Stomach (tissue), 9 donors: ENCODE results near the gene CDC34. TPM values are rescaled to one million over a fixed set of nuclear protein-coding genes. Genes with fewer than 3 reads are reported as not detected.

ENCODE experiments used
- DNase-seq, 2 donors: peaks; one replicate each; pipeline versions ENCODE4 v3.0.0 to v3.0.0-alpha.2; 2013 to 2019
- H3K27ac ChIP-seq, 5 donors: fragments of 200-600 bp in 4 of 5; sonication (generic) in 4 of 5; one replicate each; pipeline ENCODE4 v1.5.1; 2013 to 2019; ENCODE audit warnings: mild to moderate bottlenecking in 1 of 5, moderate library complexity in 1 of 5
- H3K27me3 ChIP-seq, 3 donors: fragments of 200-600 bp; sonication (generic); one replicate each; pipeline ENCODE4 v1.5.1; 2017 to 2019; ENCODE audit warnings: mixed run types in 1 of 3
- H3K36me3 ChIP-seq, 4 donors: fragments of 200-600 bp; sonication (generic); 1 replicate in 3 of 4; 2 replicates in 1 of 4; pipeline ENCODE4 v1.5.1; 2016 to 2019
- H3K4me1 ChIP-seq, 4 donors: fragments of 200-600 bp; sonication (generic); one replicate each; pipeline ENCODE4 v1.5.1; 2016 to 2019
- H3K4me3 ChIP-seq, 4 donors: fragments of 200-600 bp; sonication (generic) in 3 of 4; one replicate each; pipeline ENCODE4 v1.5.1; 2016 to 2019; ENCODE audit warnings: mild to moderate bottlenecking in 1 of 4
- H3K9me3 ChIP-seq, 4 donors: fragments of 200-600 bp; sonication (generic); one replicate each; pipeline ENCODE4 v1.5.1; 2016 to 2019
- EP300 ChIP-seq: sonication (generic); formaldehyde crosslinking; IDR thresholded peaks from one replicate; pipeline ENCODE4 v1.6.1; 2017; ENCODE audit warnings: antibody characterized with exemption
- POLR2A ChIP-seq, 4 donors: fragments of 450-650 bp; IDR thresholded peaks; one replicate each; pipeline ENCODE4 v1.6.1; 2016; ENCODE audit warnings: antibody characterized with exemption in 4 of 4, control low read depth in 2 of 4, mild to moderate bottlenecking in 1 of 4, moderate library complexity in 1 of 4
- POLR2AphosphoS5 ChIP-seq, 3 donors: sonication (generic); formaldehyde crosslinking; IDR thresholded peaks; one replicate each; pipeline ENCODE4 v1.6.1; 2016; ENCODE audit warnings: antibody characterized with exemption in 3 of 3
- WGBS, 5 donors: extraction: QIAGEN DNeasy Blood & Tissue Kit in 3 of 5; methylation state at CpG; one replicate each; pipeline versions ENCODE4 v1.1.5 to v1.1.7; 2013 to 2018; 5-methylcytosine and 5-hydroxymethylcytosine counted together
- intact Hi-C: fragments of 100-400 bp; cut with DNase I; formaldehyde crosslinking; loops from one replicate; pipeline ENCODE4 v1.15.1; 2023; ENCODE audit warnings: low total_unique reads
- polyA plus RNA-seq, 3 donors: library from polyadenylated mRNA; stranded (reverse); fragments of 200-250 nt; gene quantifications; one replicate each; pipeline ENCODE4 v1.2.3, GENCODE V29; 2013
- total RNA-seq, 5 donors: library from RNA; depleted of rRNA; stranded (reverse); fragments of >200 nt; gene quantifications; one replicate each; pipeline versions ENCODE4 v1.1.0 to v1.2.3, GENCODE V29; 2014 to 2016
- TF ChIP-seq, protein P1 (sequence below), 7 experiments: fragments of 450-650 bp in 4 of 7; fragments of 200-600 bp in 3 of 7; sonication (generic) in 3 of 7; IDR thresholded peaks; one replicate each; pipeline ENCODE4 v1.5.1; 2016 to 2019; ENCODE audit warnings: antibody characterized with exemption in 7 of 7, control low read depth in 2 of 7, mild to moderate bottlenecking in 1 of 7
- donor health status: healthy with polysubstance abuse.
- donor health status: Bipolar disorder and iron deficiency.
- donor health status: healthy.

Gene CDC34
- total and polyA plus RNA-seq, 8 donors, result 26.1 to 503 (median 76.7) TPM

DNA sequence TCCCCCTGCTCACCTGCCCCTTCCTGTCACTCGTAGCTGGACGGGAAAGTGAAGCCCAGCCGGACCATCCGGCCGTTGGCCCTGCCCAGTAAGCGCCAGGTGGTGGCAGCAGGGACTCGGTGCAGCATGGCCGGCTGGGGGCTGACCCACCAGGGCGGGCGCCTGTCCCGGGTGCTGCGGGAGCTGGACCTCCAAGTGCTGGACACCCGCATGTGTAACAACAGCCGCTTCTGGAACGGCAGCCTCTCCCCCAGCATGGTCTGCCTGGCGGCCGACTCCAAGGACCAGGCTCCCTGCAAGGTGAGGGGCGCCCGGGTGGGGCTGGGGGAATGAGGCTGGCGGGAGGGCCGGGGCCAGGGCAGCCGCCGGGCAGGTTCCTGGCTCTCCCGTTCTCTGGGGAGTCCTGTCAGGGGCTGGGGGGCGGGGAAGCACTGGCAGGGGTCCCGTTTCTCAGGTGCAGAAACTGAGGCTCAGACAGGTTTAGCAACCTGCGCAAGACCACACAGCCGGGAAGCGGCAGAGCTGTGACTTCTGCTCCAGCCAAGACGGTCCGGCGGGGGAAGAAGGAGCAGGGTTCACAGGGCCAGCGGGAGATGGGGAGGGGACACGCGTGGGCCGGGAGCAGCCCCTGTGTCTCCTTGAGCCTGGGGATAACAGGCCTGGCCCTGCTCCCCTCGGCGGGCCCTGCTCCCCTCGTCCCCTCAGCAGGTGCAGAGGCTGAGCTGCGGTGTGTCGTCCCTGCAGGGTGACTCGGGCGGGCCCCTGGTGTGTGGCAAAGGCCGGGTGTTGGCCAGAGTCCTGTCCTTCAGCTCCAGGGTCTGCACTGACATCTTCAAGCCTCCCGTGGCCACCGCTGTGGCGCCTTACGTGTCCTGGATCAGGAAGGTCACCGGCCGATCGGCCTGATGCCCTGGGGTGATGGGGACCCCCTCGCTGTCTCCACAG, 17.6 kb downstream of the CDC34 start:
- Histone ChIP-seq H3K27ac (no peak overlapping the region), H3K4me3 (no peak overlapping the region), H3K36me3 (no peaks in the 10 kb centered on the region), H3K9me3 (no peaks in the 10 kb centered on the region), H3K4me1 (peaks cover 0 to 12% (median 8%) of the 10 kb centered on the region in 4 donors), H3K27me3 (peaks cover 0 to 67% (median 3%) of the 10 kb centered on the region in 3 donors)
- 64 to 84% (median 70%) methylated on average over 21 to 52 of the region's 52 CpGs for WGBS, 5 donors
- intact Hi-C loops, result no loop called here
- TF ChIP-seq POLR2AphosphoS5 (IDR thresholded peaks at IDR 0.05), result no peak
- no peak for TF ChIP-seq EP300
- TF ChIP-seq, protein P1, sequence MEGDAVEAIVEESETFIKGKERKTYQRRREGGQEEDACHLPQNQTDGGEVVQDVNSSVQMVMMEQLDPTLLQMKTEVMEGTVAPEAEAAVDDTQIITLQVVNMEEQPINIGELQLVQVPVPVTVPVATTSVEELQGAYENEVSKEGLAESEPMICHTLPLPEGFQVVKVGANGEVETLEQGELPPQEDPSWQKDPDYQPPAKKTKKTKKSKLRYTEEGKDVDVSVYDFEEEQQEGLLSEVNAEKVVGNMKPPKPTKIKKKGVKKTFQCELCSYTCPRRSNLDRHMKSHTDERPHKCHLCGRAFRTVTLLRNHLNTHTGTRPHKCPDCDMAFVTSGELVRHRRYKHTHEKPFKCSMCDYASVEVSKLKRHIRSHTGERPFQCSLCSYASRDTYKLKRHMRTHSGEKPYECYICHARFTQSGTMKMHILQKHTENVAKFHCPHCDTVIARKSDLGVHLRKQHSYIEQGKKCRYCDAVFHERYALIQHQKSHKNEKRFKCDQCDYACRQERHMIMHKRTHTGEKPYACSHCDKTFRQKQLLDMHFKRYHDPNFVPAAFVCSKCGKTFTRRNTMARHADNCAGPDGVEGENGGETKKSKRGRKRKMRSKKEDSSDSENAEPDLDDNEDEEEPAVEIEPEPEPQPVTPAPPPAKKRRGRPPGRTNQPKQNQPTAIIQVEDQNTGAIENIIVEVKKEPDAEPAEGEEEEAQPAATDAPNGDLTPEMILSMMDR (IDR thresholded peaks at IDR 0.05), result no peak
- no peak for TF ChIP-seq POLR2A (IDR thresholded peaks at IDR 0.05)
- no peak for DNase-seq

DNA sequence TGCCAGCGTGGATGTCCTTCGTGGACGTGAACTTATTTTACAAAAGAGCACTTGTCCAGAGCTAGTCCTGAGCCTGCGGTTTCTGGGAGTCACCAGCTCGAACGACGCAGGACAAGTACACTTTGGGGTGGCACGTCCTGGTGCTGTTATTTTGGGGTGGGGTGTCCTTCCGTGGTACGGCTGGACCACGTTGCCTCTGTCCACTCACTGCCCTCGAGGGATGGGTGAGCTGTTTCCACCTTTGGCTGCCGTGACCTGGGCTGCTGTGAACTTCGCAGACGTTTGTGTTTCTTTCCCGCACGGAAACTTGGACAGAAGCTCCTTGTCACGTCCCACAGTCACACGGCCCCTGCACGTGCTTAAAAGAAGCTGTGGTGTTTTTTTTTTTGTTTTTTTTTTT, 23.3 kb downstream of the CDC34 start:
- H3K4me3 ChIP-seq, result no peak overlapping the region
- WGBS, 5 donors, result 61 to 80% (median 71%) methylated on average over 20 of the region's 20 CpGs
- no peak for TF ChIP-seq POLR2AphosphoS5 (IDR thresholded peaks at IDR 0.05)
- TF ChIP-seq, protein P1 (IDR thresholded peaks at IDR 0.05), result no peak
- TF ChIP-seq EP300, result no peak
- no peak for TF ChIP-seq POLR2A (IDR thresholded peaks at IDR 0.05)
- peaks cover 8 to 36% (median 25%) of the 10 kb centered on the region in 4 donors for H3K4me1 ChIP-seq
- H3K27me3 ChIP-seq, result peaks cover 0 to 30% (median 0%) of the 10 kb centered on the region in 3 donors
- intact Hi-C loops, result no loop called here
- no peak overlapping the region for H3K27ac ChIP-seq
- DNase-seq, result no peak
- H3K9me3 ChIP-seq, result no peaks in the 10 kb centered on the region
- no peaks in the 10 kb centered on the region for H3K36me3 ChIP-seq

DNA sequence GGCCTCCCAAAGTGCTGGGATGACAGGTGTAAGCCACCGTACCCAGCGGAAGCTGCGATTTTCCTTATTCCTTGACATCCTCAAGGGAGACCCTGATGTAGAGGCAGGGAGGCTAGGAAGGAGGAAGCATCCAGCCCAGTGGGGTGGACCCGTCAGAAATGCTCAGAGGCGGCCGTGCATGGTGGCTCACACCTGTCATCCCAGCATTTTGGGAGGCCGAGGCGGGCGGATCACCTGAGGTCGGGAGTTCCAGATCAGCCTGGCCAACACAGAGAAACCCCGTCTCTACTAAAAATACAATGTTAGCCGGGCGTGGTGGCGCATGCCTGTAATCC, 23.9 kb downstream of the CDC34 start:
- DNase-seq, result no peak
- 84 to 93% (median 90%) methylated on average over 12 to 14 of the region's 14 CpGs for WGBS, 5 donors
- no peaks in the 10 kb centered on the region for H3K9me3 ChIP-seq
- H3K4me3 ChIP-seq, result no peak overlapping the region
- H3K36me3 ChIP-seq, result no peaks in the 10 kb centered on the region
- H3K4me1 ChIP-seq, result peaks cover 8 to 36% (median 25%) of the 10 kb centered on the region in 4 donors
- H3K27me3 ChIP-seq, result peaks cover 0 to 25% (median 0%) of the 10 kb centered on the region in 3 donors
- H3K27ac ChIP-seq, result peak overlapping the region in 2 of 5 donors; percentile 35 to 39
- intact Hi-C loops, result no loop called here
- TF ChIP-seq, protein P1 (IDR thresholded peaks at IDR 0.05), result no peak

DNA sequence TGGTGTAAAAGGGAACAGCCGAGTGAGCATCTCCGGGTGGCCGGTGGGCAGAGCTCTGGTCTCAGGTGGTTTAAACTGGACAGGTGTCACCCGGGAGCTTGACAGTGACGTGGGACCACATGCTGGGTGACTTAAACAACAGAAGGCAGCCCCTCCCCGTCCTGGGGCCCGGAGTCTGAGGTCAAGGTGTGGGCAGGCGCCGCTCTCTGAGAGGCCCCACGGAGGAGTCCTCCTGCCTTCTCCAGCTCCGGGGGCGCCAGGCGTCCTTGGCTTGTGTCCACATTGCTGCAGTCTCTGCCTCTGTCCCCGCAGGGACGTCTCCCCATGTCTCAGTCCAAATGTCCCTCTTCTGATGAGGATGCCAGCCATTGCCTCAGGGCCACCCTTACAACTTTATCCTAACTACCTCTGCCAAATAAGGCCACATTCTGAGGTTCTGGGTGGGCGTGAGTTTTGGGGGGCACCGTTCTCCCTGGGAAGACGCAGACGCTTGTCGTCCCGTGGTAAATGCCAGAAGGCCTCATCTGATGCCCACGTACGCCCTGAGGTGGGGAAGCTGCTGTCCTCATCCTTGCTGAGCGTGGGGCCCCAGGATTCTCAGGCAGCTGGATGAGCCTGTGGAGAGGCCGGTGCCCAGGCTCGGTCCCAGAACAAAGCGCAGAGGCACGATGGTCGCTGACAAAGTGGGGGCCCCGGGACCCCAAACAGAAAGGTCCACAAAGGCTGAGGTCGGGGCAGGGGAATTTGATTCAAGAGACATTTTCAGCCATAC, 25.2 kb downstream of the CDC34 start:
- H3K9me3 ChIP-seq, result no peaks in the 10 kb centered on the region
- H3K4me1 ChIP-seq, result peaks cover 8 to 27% (median 19%) of the 10 kb centered on the region in 4 donors
- H3K4me3 ChIP-seq, result no peak overlapping the region
- DNase-seq, result no peak
- H3K36me3 ChIP-seq, result no peaks in the 10 kb centered on the region
- H3K27ac ChIP-seq, result peak overlapping the region in 2 of 5 donors; percentile 26 to 39
- TF ChIP-seq, protein P1 (IDR thresholded peaks at IDR 0.05), result no peak
- TF ChIP-seq POLR2A (IDR thresholded peaks at IDR 0.05) (no peak), EP300 (no peak), POLR2AphosphoS5 (IDR thresholded peaks at IDR 0.05) (no peak)
- intact Hi-C loops, result no loop called here
- peaks cover 0 to 14% (median 0%) of the 10 kb centered on the region in 3 donors for H3K27me3 ChIP-seq
- 73 to 84% (median 79%) methylated on average over 16 to 31 of the region's 31 CpGs for WGBS, 5 donors
